ENCODE results near the gene FGFR4.

Gene FGFR4

DNA sequence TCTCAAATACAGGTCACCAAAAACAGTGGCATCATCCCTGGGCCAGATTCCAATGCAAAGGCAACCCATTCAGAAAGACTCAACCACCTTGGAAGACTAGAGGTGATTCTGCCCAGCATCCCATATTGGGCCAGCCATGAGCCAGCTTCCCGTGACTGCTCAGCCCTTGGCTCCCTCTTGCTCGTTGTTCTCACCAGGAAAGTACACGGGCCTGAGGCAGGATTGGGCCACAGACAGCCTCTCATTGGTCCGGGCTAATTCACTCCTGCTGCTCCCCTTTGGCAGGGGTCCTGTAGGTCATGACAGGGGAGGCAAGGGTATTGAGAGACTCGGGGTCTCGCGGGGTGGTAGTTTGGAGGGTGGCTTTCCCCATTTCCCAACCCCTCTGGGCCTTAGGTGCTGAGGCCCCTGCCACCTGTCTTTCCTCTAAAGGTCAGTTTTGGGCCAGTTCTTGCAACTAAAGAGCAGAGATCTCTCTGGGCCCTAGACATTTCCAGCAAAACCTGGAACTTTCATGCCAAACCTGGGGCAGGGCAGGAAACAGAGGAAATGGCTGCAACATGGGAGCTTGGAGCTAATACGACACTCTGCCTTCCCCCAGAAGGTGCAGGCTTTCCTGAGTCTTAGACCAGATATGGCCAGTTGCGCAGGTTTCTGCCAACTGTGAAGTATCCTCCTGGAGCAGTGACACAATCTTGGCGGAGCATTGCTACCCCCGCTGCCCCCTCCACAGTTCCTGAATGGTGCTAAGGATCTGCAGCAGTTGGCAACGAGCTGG, 22.0 kb upstream of the FGFR4 start:
- peaks cover 44% of the 10 kb centered on the region for H3K36me3 ChIP-seq (ENCODE audit: control insufficient read depth, low read length)

DNA sequence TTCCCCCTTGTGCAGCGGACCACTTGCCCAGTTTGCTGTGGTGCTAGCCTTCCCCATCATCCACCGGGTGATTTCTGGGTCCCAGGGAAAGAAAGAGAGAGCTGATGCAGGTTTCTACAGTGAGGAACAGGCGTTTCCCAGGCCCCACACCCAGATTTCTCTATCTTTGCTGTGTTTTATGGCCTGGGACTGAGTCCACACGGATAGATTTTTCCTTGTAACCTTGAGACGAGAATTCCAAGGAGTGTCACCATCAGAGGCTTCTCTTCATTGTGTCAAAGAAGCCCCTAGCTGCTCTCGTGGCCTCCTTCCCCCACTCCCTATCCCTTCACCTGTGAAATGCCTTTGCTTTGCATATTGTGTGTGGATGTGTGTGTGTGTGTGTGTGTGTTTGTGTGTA, 21.2 kb upstream of the FGFR4 start:
- Histone ChIP-seq H3K27ac (ENCODE audit: low read depth, low read length) (no peak overlapping the region), H3K4me3 (ENCODE audit: low read length) (no peak overlapping the region), H3K79me2 (ENCODE audit: control insufficient read depth, low read length) (no peaks in the 10 kb centered on the region), H4K20me1 (ENCODE audit: control insufficient read depth, insufficient read depth, low read depth, low read length) (no peaks in the 10 kb centered on the region), H3K36me3 (ENCODE audit: control insufficient read depth, low read length) (peaks cover 41% of the 10 kb centered on the region), H3F3A (ENCODE audit: control insufficient read depth, insufficient read depth) (peaks cover 14% of the 10 kb centered on the region), H3K4me2 (ENCODE audit: low read length) (peak overlapping the region; percentile 6), H3K4me1 (ENCODE audit: control insufficient read depth, low read length) (peaks cover 26% of the 10 kb centered on the region), H3K9me3 (ENCODE audit: control insufficient read depth, insufficient read depth, low read length) (no peaks in the 10 kb centered on the region), H3K9me2 (replicated peaks; ENCODE audit: control insufficient read depth, low read length) (no peaks in the 10 kb centered on the region), H3K27me3 (ENCODE audit: control insufficient read depth, low read length) (no peaks in the 10 kb centered on the region)
- TF ChIP-seq, protein P1, sequence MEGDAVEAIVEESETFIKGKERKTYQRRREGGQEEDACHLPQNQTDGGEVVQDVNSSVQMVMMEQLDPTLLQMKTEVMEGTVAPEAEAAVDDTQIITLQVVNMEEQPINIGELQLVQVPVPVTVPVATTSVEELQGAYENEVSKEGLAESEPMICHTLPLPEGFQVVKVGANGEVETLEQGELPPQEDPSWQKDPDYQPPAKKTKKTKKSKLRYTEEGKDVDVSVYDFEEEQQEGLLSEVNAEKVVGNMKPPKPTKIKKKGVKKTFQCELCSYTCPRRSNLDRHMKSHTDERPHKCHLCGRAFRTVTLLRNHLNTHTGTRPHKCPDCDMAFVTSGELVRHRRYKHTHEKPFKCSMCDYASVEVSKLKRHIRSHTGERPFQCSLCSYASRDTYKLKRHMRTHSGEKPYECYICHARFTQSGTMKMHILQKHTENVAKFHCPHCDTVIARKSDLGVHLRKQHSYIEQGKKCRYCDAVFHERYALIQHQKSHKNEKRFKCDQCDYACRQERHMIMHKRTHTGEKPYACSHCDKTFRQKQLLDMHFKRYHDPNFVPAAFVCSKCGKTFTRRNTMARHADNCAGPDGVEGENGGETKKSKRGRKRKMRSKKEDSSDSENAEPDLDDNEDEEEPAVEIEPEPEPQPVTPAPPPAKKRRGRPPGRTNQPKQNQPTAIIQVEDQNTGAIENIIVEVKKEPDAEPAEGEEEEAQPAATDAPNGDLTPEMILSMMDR (IDR thresholded peaks at IDR 0.05; ENCODE audit: low read depth, low read length, poor library complexity, severe bottlenecking), result no peak
- TF ChIP-seq EZH2phosphoT487 (IDR thresholded peaks at IDR 0.05; ENCODE audit: borderline replicate concordance, low read length), result no peak

More for the DNA sequence above, 22.0 kb upstream of the FGFR4 start:
- Histone ChIP-seq H3K27me3 (ENCODE audit: control insufficient read depth, low read length) (no peaks in the 10 kb centered on the region), H3K4me1 (ENCODE audit: control insufficient read depth, low read length) (peaks cover 18% of the 10 kb centered on the region), H4K20me1 (ENCODE audit: control insufficient read depth, insufficient read depth, low read depth, low read length) (no peaks in the 10 kb centered on the region), H3K9me2 (replicated peaks; ENCODE audit: control insufficient read depth, low read length) (no peaks in the 10 kb centered on the region), H3K4me3 (ENCODE audit: low read length) (no peak overlapping the region), H3K9me3 (ENCODE audit: control insufficient read depth, insufficient read depth, low read length) (no peaks in the 10 kb centered on the region), H3K79me2 (ENCODE audit: control insufficient read depth, low read length) (no peaks in the 10 kb centered on the region), H3K4me2 (ENCODE audit: low read length) (no peak overlapping the region), H3K27ac (ENCODE audit: low read depth, low read length) (no peak overlapping the region), H3F3A (ENCODE audit: control insufficient read depth, insufficient read depth) (peaks cover 6% of the 10 kb centered on the region)
- TF ChIP-seq, protein P1 (IDR thresholded peaks at IDR 0.05; ENCODE audit: low read depth, low read length, poor library complexity, severe bottlenecking), result no peak
- TF ChIP-seq EZH2phosphoT487 (IDR thresholded peaks at IDR 0.05; ENCODE audit: borderline replicate concordance, low read length), result no peak

GRCh38 chr5:177066224-177066623, 20.5 kb upstream of the FGFR4 start:
- peaks cover 33% of the 10 kb centered on the region for H3K4me1 ChIP-seq (ENCODE audit: control insufficient read depth, low read length)
- peaks cover 22% of the 10 kb centered on the region for H3F3A ChIP-seq (ENCODE audit: control insufficient read depth, insufficient read depth)
- no peak overlapping the region for H3K27ac ChIP-seq (ENCODE audit: low read depth, low read length)
- TF ChIP-seq, protein P1 (IDR thresholded peaks at IDR 0.05; ENCODE audit: low read depth, low read length, poor library complexity, severe bottlenecking), result no peak
- no peak for TF ChIP-seq EZH2phosphoT487 (IDR thresholded peaks at IDR 0.05; ENCODE audit: borderline replicate concordance, low read length)
- H3K79me2 ChIP-seq (ENCODE audit: control insufficient read depth, low read length), result no peaks in the 10 kb centered on the region
- H4K20me1 ChIP-seq (ENCODE audit: control insufficient read depth, insufficient read depth, low read depth, low read length), result no peaks in the 10 kb centered on the region
- H3K9me3 ChIP-seq (ENCODE audit: control insufficient read depth, insufficient read depth, low read length), result no peaks in the 10 kb centered on the region
- H3K27me3 ChIP-seq (ENCODE audit: control insufficient read depth, low read length), result no peaks in the 10 kb centered on the region
- H3K9me2 ChIP-seq (replicated peaks; ENCODE audit: control insufficient read depth, low read length), result no peaks in the 10 kb centered on the region
- no peak overlapping the region for H3K4me3 ChIP-seq (ENCODE audit: low read length)
- H3K36me3 ChIP-seq (ENCODE audit: control insufficient read depth, low read length), result peaks cover 41% of the 10 kb centered on the region
- peak overlapping the region; percentile 6; the same call in 1 of the 2 replicates for H3K4me2 ChIP-seq (ENCODE audit: low read length)

All from DOHH2 (cell line).